B cell (primary cell): ENCODE data around the gene ITPR1. TPM values are rescaled to one million over a fixed set of nuclear protein-coding genes. Genes with fewer than 3 reads are reported as not detected.

Experiments used
- ATAC-seq: fragments of 200-7000 bp; cut with Tn5 transposase; one replicate; pipeline ENCODE4 v1.10.0; 2021; ENCODE audit warnings: low read depth, mild to moderate bottlenecking, moderate number of reproducible peaks, moderate library complexity
- CTCF ChIA-PET: fragments of 350-600 bp; sonication (Branson Sonifier 250); formaldehyde crosslinking; loops from one replicate; lab custom pipeline; 2021; ENCODE audit warnings: antibody characterized with exemption, inconsistent platforms; lab: Charles Lee
- POLR2A ChIA-PET: fragments of 350-600 bp; sonication (Branson Sonifier 250); formaldehyde crosslinking; loops from one replicate; lab custom pipeline; 2021; ENCODE audit warnings: antibody characterized with exemption; lab: Charles Lee
- DNase-seq: peaks from one replicate; pipeline ENCODE4 v3.0.0; 2013
- H2AFZ ChIP-seq: 2 replicates; pipeline ENCODE4 v1.6.1; 2012; ENCODE audit warnings: mild to moderate bottlenecking, low read depth, low read length; ENCODE audit not compliant: insufficient read depth, poor library complexity, severe bottlenecking
- H3K27ac ChIP-seq, 2 donors: 1 replicate in 1 of 2; 2 replicates in 1 of 2; pipeline ENCODE4 v1.5.1; 2012 to 2013; ENCODE audit warnings: low read length in 2 of 2, mild to moderate bottlenecking in 2 of 2, moderate library complexity in 1 of 2
- H3K27me3 ChIP-seq, 4 experiments: fragments of 200-600 bp in 1 of 4; sonication (generic) in 1 of 4; replicated peaks in 1 of 4; 1 replicate in 2 of 4; 2 replicates in 2 of 4; pipeline versions ENCODE4 v1.6.1 to v1.7.0; 2013 to 2016; ENCODE audit warnings: low read length in 3 of 4, mild to moderate bottlenecking in 2 of 4, mixed read lengths in 1 of 4, moderate library complexity in 1 of 4; ENCODE audit not compliant: insufficient read depth in 4 of 4, control insufficient read depth in 3 of 4; ENCODE audit errors: control extremely low read depth in 1 of 4
- H3K36me3 ChIP-seq, 2 experiments: replicated peaks in 1 of 2; 1 replicate in 1 of 2; 2 replicates in 1 of 2; pipeline versions ENCODE4 v1.6.1 to v1.7.1; 2013; ENCODE audit warnings: low read length in 1 of 2; ENCODE audit not compliant: insufficient read depth in 2 of 2, control insufficient read depth in 1 of 2; ENCODE audit errors: control extremely low read depth in 1 of 2, extremely low read depth in 1 of 2
- H3K4me1 ChIP-seq, 2 donors: fragments of 200-600 bp in 1 of 2; sonication (generic) in 1 of 2; 1 replicate in 1 of 2; 2 replicates in 1 of 2; pipeline versions ENCODE4 v1.5.1 to v1.6.1; 2013 to 2017; ENCODE audit warnings: low read length in 2 of 2; ENCODE audit not compliant: control insufficient read depth in 2 of 2, insufficient read depth in 2 of 2
- H3K4me2 ChIP-seq: replicated peaks from 2 replicates; pipeline ENCODE3; 2012; ENCODE audit warnings: mild to moderate bottlenecking, low read depth, low read length; ENCODE audit not compliant: poor library complexity, severe bottlenecking
- H3K4me3 ChIP-seq, 5 experiments: fragments of 200-600 bp in 1 of 5; sonication (generic) in 1 of 5; 1 replicate in 3 of 5; 2 replicates in 2 of 5; pipeline versions ENCODE4 v1.5.1 to v1.7.0; 2011 to 2016; ENCODE audit warnings: low read length in 4 of 5, mild to moderate bottlenecking in 4 of 5, low read depth in 2 of 5, control low read depth in 1 of 5, moderate library complexity in 1 of 5; ENCODE audit not compliant: insufficient read depth in 1 of 5; ENCODE audit errors: control extremely low read depth in 1 of 5, extremely low read depth in 1 of 5
- H3K79me2 ChIP-seq: fragments of 200-600 bp; sonication (generic); one replicate; pipeline ENCODE4 v1.6.0; 2016; ENCODE audit warnings: low read length; ENCODE audit not compliant: control insufficient read depth, insufficient read depth
- H3K9ac ChIP-seq: fragments of 200-600 bp; sonication (generic); 2 replicates; pipeline ENCODE4 v1.6.1; 2017; ENCODE audit warnings: mild to moderate bottlenecking, low read length, moderate library complexity
- H3K9me3 ChIP-seq, 3 donors: one replicate each; pipeline versions ENCODE4 v1.6.1 to v1.7.1; 2013; ENCODE audit warnings: low read length in 2 of 3; ENCODE audit not compliant: control insufficient read depth in 2 of 3, insufficient read depth in 1 of 3; ENCODE audit errors: control extremely low read depth in 1 of 3
- H4K20me1 ChIP-seq: 2 replicates; pipeline ENCODE4 v1.6.0; 2012; ENCODE audit warnings: mild to moderate bottlenecking, low read length; ENCODE audit not compliant: insufficient read depth, control insufficient read depth, poor library complexity, severe bottlenecking
- H3K27ac Mint-ChIP-seq: one replicate; pipeline ENCODE4 v1.8.0; 2021; ENCODE audit warnings: mixed read lengths
- H3K27me3 Mint-ChIP-seq: one replicate; pipeline ENCODE4 v1.8.0; 2021; ENCODE audit warnings: mixed read lengths
- H3K4me1 Mint-ChIP-seq: one replicate; pipeline ENCODE4 v1.8.0; 2021; ENCODE audit warnings: mixed read lengths
- H3K4me3 Mint-ChIP-seq: one replicate; pipeline ENCODE4 v1.8.0; 2021; ENCODE audit warnings: mixed read lengths
- H3K9me3 Mint-ChIP-seq: one replicate; pipeline ENCODE4 v1.8.0; 2022; ENCODE audit warnings: mixed read lengths; ENCODE audit not compliant: insufficient read depth
- EZH2 ChIP-seq: IDR thresholded peaks from 2 replicates; pipeline ENCODE4 v1.6.1; 2012; ENCODE audit warnings: borderline replicate concordance, low read depth, mild to moderate bottlenecking, moderate library complexity, low read length; ENCODE audit not compliant: insufficient read depth, poor library complexity, severe bottlenecking
- WGBS: methylation state at CpG from one replicate; pipeline ENCODE4 v1.1.5; 2013; ENCODE audit warnings: missing lambda C conversion rate; ENCODE audit not compliant: insufficient coverage; 5-methylcytosine and 5-hydroxymethylcytosine counted together
- intact Hi-C: fragments of 100-400 bp; cut with micrococcal nuclease; formaldehyde crosslinking; loops from one replicate; pipeline ENCODE4 v1.10.0; 2022
- polyA plus RNA-seq: library from polyadenylated mRNA; depleted of rRNA; stranded (reverse); fragments of >200 nt; gene quantifications from 2 replicates; pipeline ENCODE4 v1.2.3, GENCODE V29; 2012
- total RNA-seq, 2 donors: library from RNA; stranded (reverse); fragments of 120-200 nt in 1 of 2; gene quantifications; 1 replicate in 1 of 2; 2 replicates in 1 of 2; pipeline versions ENCODE4 v1.2.3 to v1.2.4, GENCODE V29; 2013 to 2022
- TF ChIP-seq, protein P1 (sequence below): fragments of 200-600 bp; IDR thresholded peaks from one replicate; pipeline ENCODE4 v1.8.0; 2022; ENCODE audit warnings: antibody characterized with exemption, mild to moderate bottlenecking

Gene ITPR1
- total and polyA plus RNA-seq, 2 donors (not counting 1 experiment from before 2014, with no cell fraction given): 64.0 to 332 TPM

DNA sequence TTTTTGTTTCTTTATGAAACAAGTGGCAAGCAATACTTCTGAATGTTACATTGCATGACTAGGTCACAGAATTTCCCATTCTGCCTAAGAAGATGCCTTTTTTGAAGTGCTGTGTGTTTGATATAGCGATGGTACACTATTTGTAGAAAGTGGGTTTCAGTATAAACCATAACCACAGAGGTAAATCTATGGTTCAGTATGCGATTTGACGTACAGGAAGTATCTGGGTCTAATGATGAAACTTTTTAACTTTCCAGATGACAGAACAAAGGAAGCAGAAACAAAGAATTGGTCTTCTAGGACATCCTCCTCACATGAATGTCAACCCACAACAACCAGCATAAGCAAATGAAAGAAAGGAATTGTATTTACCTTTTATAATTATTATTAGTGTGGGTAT, 352.7 kb downstream of the ITPR1 start:
- intact Hi-C loops: loop anchor here (2.0 kb wide), 1 partner anchor 15 kb away; no protein-coding TSS in a partner anchor
- no peak overlapping the region for H3K9ac ChIP-seq
- H2AFZ ChIP-seq: no peak overlapping the region
- peaks cover 11 to 28% of the 10 kb centered on the region in 2 experiments for H3K36me3 ChIP-seq
- peak; percentile 58 for DNase-seq
- ATAC-seq: peak; percentile 73
- no peaks in the 10 kb centered on the region for H3K9me3 ChIP-seq
- no peak for TF ChIP-seq EZH2
- TF ChIP-seq, protein P1, sequence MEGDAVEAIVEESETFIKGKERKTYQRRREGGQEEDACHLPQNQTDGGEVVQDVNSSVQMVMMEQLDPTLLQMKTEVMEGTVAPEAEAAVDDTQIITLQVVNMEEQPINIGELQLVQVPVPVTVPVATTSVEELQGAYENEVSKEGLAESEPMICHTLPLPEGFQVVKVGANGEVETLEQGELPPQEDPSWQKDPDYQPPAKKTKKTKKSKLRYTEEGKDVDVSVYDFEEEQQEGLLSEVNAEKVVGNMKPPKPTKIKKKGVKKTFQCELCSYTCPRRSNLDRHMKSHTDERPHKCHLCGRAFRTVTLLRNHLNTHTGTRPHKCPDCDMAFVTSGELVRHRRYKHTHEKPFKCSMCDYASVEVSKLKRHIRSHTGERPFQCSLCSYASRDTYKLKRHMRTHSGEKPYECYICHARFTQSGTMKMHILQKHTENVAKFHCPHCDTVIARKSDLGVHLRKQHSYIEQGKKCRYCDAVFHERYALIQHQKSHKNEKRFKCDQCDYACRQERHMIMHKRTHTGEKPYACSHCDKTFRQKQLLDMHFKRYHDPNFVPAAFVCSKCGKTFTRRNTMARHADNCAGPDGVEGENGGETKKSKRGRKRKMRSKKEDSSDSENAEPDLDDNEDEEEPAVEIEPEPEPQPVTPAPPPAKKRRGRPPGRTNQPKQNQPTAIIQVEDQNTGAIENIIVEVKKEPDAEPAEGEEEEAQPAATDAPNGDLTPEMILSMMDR: no peak
- H3K4me3 ChIP-seq: no peak overlapping the region
- no peak overlapping the region for H3K27ac ChIP-seq
- Mint-ChIP-seq H3K27me3 (no peaks in the 10 kb centered on the region), H3K9me3 (no peaks in the 10 kb centered on the region), H3K4me1 (peaks cover 55% of the 10 kb centered on the region), H3K4me3 (peak overlapping the region; percentile 2), H3K27ac (peak overlapping the region; percentile 33)
- POLR2A ChIA-PET: no interaction called here
- CTCF ChIA-PET: no interaction called here
- no peak overlapping the region for H3K4me2 ChIP-seq
- no peaks in the 10 kb centered on the region for H4K20me1 ChIP-seq
- H3K4me1 ChIP-seq: peaks cover 16 to 22% of the 10 kb centered on the region in 2 donors
- WGBS: no CpG with 5 or more reads among the region's 3 CpGs
- H3K27me3 ChIP-seq: no peaks in the 10 kb centered on the region
- H3K79me2 ChIP-seq: no peaks in the 10 kb centered on the region

DNA sequence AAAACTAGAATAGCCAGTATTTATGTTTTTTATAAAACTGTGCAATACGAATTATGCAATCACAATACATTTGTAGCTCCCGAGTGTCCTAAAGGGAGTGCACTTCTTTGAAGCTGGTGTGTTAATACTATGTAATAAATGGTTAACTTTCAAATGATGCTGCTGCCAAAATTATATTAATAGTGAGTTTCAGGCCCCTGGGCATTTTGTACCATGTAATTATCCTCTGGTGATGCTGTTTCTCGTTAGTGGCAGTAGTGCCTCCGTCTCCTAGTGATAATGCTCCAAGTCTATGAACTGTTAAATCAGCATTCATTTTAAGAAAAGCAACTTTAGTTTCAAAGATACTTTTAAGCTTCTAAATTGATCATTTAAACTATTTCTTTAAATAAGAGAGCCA, 353.4 kb downstream of the ITPR1 start:
- TF ChIP-seq EZH2: no peak
- TF ChIP-seq, protein P1: no peak
- no peak overlapping the region for H3K27ac Mint-ChIP-seq
- H3K4me1 Mint-ChIP-seq: peaks cover 59% of the 10 kb centered on the region
- Histone ChIP-seq H3K27me3 (no peaks in the 10 kb centered on the region), H3K36me3 (peaks cover 7 to 21% of the 10 kb centered on the region in 2 experiments), H3K9me3 (no peaks in the 10 kb centered on the region), H3K4me1 (peaks cover 16 to 22% of the 10 kb centered on the region in 2 donors), H2AFZ (no peak overlapping the region), H3K9ac (no peak overlapping the region), H3K27ac (no peak overlapping the region), H3K79me2 (no peaks in the 10 kb centered on the region), H3K4me3 (no peak overlapping the region), H3K4me2 (no peak overlapping the region), H4K20me1 (no peaks in the 10 kb centered on the region)
- ChIA-PET CTCF (interaction anchor here (1.2 kb wide), 1 partner anchor 129 kb away, joined by 3 read pairs; no protein-coding TSS in a partner anchor), POLR2A (no interaction called here)
- 92% methylated on average over 2 of the region's 4 CpGs for WGBS
- no peak overlapping the region for H3K4me3 Mint-ChIP-seq
- DNase-seq: no peak
- no peak for ATAC-seq
- intact Hi-C loops: no loop called here
- no peaks in the 10 kb centered on the region for H3K27me3 Mint-ChIP-seq
- H3K9me3 Mint-ChIP-seq: no peaks in the 10 kb centered on the region
